Measurements from ENCODE around the gene RTCB.

DNA sequence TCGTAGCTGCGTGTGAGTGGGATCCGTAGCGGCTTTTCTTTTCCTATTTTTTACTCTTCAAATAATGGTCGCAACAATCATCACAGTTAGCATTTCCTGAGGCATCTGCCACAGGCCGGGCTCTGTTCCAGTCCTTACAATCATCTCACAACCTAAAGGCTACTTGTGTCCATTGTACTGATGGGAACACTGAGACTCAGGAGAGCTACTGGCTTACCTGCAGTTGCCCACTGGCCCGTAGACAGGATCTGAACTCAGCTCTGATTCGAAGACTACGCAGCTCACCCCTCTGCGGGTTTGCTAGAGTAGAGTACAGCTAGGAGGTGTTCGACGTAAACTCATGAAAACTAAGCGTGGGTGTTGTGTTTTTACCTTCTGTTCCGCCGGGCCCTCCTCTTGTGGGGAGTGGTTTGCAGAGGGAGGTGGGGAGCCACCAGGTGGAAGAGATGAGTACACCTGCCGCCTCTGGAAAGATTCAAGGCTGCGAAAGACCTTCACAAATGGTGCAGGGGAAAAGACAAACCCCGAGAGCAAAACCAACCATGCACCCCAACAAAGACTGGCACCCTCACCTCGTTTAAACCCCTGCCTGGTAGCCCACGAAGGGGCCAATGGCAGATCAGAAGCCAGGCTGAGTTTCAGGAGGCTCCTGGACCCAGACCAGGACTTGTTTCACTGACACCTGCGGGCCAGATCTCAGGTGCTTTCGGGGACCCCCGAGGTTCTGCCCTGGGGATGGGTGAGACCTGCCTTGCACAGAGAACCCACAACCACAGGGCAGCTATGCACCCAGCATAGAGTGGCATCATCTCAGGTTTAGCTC lies 72.6 kb downstream of the RTCB start:
- TF ChIP-seq, protein P1, sequence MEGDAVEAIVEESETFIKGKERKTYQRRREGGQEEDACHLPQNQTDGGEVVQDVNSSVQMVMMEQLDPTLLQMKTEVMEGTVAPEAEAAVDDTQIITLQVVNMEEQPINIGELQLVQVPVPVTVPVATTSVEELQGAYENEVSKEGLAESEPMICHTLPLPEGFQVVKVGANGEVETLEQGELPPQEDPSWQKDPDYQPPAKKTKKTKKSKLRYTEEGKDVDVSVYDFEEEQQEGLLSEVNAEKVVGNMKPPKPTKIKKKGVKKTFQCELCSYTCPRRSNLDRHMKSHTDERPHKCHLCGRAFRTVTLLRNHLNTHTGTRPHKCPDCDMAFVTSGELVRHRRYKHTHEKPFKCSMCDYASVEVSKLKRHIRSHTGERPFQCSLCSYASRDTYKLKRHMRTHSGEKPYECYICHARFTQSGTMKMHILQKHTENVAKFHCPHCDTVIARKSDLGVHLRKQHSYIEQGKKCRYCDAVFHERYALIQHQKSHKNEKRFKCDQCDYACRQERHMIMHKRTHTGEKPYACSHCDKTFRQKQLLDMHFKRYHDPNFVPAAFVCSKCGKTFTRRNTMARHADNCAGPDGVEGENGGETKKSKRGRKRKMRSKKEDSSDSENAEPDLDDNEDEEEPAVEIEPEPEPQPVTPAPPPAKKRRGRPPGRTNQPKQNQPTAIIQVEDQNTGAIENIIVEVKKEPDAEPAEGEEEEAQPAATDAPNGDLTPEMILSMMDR (IDR thresholded peaks at IDR 0.05) = no peak
- no peak for TF ChIP-seq POLR2A (IDR thresholded peaks at IDR 0.05)

Data from Peyer's patch (tissue), 4 donors.